ENCODE results near the gene FNIP1.
"Not testable (repeated sequence)": the region's sequence is repeated elsewhere in the genome, so short reads cannot be mapped to it uniquely, and the experiment has no call there.

Gene FNIP1

DNA sequence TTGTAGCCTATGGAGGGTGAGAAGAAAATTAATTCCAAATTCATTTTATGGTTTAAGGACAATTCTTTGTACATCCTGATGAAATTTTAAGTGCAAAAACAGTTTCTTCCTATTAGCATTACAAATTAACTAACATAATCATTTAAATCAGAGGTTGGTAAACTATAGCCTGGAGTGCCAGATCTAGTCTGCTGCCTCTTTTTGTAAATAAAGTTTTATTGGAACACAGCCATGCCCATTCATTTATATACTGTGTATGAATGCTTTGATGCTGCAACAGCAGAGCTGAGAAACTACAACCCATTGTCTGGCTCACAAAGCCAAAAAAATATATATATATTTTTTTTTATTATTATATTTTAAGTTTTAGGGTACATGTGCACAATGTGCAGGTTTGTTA, 80.2 kb downstream of the FNIP1 start:
- intact Hi-C loops (cut with DNase I), result no loop called here
- no peak for DNase-seq

DNA sequence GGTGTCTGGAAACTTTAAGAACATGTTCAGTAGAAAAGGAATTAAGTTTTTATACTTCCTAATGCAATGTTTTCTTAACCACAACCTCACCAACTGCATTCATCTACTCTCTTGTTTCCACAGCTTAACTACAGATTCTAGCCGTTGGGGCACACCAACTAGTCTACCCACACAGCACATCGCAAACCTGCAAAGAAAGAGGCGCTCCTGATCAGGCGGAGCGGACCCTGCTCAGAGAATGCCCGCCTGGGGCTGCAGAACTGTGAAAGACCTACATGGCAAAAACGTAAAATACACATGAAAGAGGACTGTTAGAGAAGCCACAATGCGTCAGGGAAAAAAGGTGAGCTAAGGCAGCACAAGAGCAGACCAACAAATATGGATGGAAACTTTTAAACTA, 86.4 kb downstream of the FNIP1 start:
- no peak for DNase-seq
- intact Hi-C loops (cut with DNase I), result no loop called here

DNA sequence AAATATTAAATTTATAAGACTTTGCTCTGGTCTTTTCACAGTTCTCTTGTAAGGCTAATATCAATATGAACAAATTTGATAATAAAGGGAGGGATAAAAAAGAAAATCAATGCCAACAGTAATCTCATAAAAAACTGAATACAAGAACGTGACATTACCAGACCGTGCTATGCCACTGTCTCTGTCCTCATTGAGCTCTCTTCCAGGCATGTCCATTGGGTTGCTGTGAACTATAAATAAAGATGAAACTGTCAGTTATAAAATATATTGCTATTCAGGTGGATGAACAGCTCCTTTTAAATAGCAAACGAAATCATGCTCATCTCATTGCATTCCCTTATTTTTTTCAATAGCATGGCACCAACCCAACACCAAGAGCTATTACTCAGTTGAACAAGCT, 87.8 kb downstream of the FNIP1 start:
- DNase-seq, result no peak
- intact Hi-C loops (cut with DNase I), result no loop called here

DNA sequence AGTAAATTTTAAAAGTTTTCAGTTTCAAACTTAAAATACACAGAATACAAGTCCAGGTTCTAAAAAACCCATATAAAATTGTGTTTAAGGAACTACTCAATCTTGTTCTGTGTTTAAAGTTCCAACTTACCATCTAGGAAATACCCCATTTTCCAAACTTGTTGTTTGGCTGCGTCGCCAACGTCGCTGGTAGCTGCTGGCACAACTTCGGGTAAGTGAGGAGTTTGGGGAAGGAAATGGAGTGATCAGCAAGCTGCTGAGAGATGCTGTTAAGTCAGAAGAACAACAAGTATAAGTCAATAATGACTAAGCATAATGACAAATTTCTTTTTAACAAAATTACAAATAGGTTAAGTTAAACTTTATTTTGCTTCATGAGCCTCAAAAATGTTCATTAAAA, 90.5 kb downstream of the FNIP1 start:
- no peak for DNase-seq
- intact Hi-C loops (cut with DNase I), result no loop called here

DNA sequence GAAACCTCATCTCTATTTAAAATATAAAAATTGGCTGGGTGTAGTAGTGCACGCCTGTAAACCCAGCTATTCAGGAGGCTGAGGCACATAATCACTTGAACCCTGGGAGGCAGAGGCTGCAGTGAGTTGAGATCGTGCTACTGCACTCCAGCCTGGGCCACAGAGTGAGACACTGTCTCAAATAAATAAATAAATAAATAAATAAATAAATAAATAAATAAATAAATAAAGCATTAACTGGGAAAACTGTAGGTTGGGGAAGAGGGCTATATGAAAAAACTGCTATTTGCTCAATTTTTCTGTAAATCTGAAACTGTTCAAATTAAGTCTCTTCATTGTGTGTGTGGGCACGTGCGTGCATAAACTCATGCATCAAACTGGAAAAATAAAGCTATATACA, 101.9 kb downstream of the FNIP1 start:
- intact Hi-C loops (cut with DNase I), result no loop called here
- no peak for DNase-seq

DNA sequence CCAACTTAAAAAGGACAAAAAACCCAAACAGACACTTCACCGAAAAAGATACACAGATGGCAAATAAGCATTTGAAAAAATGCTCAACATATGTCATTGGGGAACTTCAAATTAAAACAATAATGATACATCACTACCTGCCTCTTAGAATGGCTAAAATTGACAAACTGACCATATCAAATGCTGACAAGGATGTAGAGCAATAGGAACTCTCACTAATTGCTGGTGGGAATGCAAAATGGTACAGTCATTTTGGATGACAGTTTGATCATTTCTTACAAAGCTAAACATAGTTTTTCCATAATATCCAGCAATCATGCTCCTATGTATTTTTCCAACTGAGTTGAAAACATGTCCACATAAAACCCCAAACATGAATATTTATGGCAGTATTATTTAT, 102.9 kb downstream of the FNIP1 start:
- intact Hi-C loops (cut with DNase I), result no loop called here
- DNase-seq, result no peak

DNA sequence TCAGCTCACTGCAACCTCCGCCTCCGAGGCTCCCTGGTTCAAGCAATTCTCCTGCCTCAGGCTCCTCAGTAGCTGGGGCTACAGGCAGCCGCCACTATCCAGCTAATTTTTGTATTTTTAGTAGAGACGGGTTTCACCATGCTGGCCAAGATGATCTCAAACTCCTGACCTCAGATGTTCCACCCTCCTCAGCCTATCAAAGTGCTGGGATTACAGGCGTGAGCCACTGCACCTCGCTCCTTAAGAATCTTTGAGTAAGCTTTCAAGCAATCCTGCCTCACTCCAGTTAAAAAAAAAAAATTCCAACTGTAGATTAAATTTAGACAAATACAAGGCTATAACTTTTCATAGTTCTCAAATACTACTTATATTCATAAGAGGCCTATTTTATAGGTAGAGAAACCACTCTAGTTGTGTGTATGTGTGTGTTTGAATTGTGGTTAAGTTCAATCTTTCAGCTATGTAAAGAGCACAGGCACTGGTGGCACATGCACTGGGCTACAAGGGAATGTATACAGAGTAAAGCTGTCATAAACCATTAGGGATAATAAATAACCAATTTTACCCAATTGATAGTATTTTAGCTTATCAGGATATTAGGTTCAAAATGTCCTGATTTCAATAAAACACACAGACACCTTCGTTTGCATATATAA, 111.2 kb downstream of the FNIP1 start:
- intact Hi-C loops (cut with DNase I), result no loop called here
- DNase-seq, result no peak

DNA sequence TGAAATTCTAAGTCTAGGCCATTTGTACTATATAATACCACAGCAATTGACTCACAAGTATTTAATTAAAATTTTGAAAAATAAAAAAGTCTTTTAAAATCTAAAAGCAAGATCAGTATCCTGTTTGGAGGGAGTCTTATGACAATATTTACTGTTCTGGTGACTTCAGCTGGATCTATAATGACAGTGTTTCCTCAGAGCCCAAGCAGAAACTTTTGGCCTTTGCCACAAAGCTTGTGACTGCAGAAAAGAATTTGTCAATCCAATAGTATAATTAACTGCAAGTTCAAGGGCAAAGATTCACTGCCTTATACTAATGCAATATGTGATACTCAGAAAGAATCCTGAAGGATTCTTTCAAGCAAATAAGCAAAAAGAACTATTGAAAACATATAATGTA, 112.2 kb downstream of the FNIP1 start:
- DNase-seq, result no peak

DNA sequence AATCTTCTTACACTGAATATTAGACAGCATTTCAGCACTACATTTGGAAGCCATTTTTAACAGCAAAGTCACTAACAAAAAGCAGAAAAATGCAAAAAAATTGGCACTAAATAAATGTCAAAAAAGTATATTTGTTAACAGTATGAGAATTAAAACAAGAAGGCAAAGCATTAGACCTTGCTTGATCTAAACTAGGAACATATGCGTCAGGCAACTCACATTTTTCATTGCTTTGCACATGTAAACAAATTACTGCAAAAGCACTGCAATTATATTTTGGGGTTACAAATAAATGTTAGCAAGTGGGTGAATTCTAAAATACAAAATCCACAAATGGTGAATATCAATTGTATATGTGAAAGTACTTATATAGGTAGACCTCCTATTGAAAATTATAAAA, 112.8 kb downstream of the FNIP1 start:
- intact Hi-C loops (cut with DNase I), result no loop called here
- no peak for DNase-seq

More for the DNA sequence above, 112.2 kb downstream of the FNIP1 start:
- intact Hi-C loops (cut with DNase I), result no loop called here

DNA sequence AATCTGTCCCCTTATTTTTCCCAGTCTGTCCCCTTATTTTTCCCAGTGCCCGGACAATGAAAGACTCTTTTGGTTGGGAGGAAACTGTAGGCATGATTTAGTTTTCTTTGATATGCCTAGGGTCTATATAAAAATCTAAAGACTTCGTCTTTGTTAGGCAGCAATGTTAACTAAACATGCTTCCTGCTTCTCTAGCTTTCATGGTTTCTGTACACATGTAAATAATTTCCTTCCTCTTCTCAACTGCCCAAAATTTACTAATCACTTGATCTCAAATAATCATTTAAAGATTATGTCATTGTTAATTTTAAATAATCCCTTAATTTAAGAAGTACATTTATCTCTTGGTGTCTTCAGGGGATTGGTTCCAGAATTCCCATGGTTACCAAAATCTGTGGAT, 114.0 kb downstream of the FNIP1 start:
- DNase-seq, result no peak

DNA sequence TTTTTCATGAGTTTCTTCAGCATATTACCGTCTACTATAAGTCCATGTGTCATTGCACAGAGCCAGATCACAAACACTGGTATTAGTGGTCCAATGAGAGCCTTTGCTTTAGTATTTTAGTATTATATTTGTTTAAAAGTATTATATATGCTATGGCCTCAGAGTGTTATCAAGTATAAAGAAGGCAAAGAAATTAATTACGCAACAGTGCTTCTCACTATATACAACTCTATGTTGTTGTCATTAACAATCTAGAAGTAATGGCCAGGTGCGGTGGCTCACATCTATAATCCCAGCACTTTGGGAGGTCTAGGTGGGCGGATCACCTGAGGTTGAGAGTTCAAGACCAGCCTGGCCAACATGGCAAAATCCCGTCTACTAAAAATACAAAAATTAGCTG, 114.6 kb downstream of the FNIP1 start:
- intact Hi-C loops (cut with DNase I), result no loop called here
- no peak for DNase-seq

More for the DNA sequence above, 114.0 kb downstream of the FNIP1 start:
- intact Hi-C loops (cut with DNase I), result no loop called here

DNA sequence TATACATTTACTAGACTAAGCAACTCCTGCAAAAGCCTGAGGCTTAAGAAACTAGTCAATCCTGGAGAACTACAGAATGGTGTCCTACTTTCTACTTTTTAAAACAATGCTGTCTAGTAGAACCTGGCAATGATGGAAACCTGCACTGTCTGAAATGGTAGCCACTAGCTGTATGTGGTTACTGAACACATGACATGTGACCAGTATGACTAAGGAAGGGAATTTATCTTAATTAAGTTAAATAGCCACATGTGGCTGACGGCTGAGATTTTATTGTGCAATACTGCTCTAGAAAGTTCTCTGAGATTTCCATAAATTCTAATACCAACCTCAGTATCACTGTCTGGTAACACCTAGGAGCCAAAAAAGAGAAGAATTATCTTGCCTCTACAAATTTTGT, 116.9 kb downstream of the FNIP1 start:
- intact Hi-C loops (cut with DNase I), result no loop called here
- DNase-seq, result no peak

DNA sequence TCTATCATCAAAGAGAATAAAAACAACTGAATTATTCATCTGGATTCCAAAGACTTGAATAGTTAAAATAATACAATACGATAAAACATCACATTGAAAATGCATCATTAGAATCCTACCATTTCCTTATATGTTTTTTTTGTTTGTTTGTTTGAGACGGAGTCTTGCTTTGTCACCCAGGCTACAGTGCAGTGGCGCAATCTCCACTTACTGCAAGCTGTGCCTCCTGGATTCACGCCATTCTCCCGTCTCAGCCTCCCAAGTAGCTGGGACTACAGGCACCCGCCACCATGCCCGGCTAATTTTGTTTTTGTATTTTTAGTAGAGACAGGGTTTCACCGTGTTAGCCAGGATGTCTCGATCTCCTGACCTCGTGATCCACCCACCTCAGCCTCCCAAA, 118.5 kb downstream of the FNIP1 start:
- intact Hi-C loops (cut with DNase I); DNase-seq: not testable (repeated sequence)

DNA sequence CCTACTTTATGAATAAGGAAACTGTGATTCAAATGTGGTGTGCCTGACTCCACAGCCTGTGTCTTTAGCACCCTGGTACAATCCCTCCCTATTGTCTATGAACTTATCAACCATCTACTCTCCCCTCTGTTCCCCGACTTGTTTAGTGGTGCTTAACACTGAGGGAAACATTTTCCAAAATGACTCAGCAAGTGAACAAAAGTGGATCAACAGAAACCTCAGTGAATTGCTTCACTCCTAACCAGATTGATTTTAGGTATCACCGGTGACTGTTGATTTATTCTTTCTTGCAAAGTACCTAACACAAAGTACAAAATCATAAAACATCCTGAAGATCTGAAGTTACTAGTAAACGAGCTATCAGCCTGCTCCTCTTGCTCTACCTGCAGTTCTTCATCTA, 119.7 kb downstream of the FNIP1 start:
- DNase-seq, result no peak
- intact Hi-C loops (cut with DNase I), result no loop called here

DNA sequence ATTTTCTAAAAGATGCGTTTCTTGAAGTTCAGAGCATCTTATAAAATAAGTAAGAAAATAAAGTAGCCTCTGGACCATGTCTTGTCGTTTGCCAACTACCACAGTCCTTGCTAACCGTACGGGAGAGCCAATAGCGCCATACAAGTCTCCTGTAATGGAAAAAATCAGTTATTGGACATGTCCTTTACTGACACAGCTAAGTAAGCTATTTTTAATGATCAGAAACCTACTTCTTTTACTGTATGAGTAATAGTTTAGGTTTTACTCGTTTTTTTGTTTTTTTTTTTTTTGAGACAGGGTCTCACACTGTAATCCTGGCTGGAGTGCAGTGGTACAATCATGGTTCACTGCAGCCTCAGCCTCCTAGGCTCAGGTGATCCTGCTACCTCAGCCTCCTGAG, 124.0 kb downstream of the FNIP1 start:
- no peak for DNase-seq
- intact Hi-C loops (cut with DNase I), result no loop called here

DNA sequence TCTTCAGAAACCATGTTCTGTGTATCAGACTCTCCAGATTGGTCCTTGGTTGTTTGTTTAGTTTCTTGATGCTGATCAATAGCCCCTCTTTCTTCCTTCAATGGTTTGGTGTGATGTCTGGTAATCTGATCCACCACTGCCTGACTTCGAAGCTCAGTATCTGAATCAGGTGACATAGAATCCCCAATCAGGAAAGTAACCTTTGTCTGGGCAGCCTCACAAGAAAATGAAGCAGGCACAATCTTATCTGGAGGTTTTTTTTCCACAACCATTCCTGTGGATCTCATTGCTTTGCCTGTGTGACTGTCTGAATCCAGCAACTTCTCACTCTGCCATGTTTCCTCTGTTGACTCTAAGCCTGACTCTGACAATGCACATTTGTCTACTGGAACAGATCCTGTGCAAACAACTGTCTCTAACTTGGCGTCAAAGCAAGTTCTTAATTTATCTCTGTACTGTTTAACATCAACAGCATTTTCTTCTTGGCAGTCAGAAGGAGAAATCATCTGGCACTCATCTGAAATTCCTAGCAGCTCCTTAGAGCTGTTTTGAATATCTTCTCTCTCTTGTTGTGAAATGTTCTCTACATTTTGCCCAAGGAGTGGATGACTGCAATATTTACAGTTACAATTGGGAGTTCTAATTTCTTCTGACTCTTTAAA, 124.7 kb downstream of the FNIP1 start:
- intact Hi-C loops (cut with DNase I), result no loop called here

DNA sequence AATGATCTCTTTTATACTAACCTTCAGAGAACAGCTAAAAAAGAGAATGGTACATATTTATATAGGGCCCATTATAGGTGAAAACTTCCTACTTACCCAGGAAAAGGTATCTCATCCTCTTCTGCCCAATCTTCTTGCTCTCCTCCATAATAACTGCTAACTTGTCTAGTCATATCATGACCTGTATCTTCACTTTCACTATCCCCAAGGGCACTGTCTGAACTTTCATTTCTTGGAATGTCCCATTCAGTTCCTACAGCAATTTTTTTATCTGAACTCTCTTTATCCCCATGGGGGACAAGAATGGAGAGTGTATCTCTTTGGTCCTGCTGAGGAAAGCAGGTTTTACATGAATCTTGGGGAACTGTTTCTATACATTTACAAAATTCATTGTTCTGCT, 125.4 kb downstream of the FNIP1 start:
- DNase-seq, result no peak
- intact Hi-C loops (cut with DNase I), result no loop called here

More for the DNA sequence above, 124.7 kb downstream of the FNIP1 start:
- DNase-seq, result peak in 15 of 42 donors; percentile 12 to 72 (median 28)

DNA sequence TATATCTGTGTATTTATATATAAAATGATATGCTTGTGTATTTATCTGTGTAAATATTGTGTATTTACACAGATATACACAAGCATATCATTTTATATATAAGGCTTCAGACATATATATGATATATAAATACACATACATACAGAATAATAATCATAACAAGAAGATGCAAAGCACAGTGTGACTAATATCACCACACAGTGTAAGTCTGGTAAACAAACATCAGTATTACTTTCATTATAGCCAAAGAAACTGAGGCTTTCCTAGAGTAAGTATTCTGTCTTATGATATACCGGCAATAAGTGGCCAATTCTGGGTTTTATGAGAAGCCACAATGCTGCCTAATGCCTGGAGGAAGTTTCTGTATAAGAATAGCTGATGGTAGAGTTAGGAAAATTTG, 131.9 kb downstream of the FNIP1 start:
- intact Hi-C loops (cut with DNase I), result no loop called here

DNA sequence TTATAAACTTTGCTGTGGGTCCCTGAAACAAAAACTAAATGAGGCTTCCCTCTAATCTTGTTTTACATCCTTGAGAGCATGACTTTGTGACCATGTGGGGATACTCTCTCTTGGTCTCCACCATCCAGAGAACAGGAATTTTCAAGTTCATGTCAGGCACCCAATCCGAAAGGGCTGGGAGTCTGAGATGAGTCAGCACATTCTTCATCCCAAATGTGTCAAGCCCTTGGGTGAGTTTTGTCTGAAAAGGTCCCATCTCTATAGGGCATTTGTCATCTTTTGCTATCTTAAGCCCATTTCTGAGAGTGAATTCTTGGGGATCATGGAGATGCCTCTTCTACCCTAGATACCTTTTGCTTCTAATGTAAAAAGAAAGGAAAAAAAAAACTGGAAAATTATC, 134.9 kb downstream of the FNIP1 start:
- intact Hi-C loops (cut with DNase I), result no loop called here
- no peak for DNase-seq

More for the DNA sequence above, 131.9 kb downstream of the FNIP1 start:
- DNase-seq, result no peak

DNA sequence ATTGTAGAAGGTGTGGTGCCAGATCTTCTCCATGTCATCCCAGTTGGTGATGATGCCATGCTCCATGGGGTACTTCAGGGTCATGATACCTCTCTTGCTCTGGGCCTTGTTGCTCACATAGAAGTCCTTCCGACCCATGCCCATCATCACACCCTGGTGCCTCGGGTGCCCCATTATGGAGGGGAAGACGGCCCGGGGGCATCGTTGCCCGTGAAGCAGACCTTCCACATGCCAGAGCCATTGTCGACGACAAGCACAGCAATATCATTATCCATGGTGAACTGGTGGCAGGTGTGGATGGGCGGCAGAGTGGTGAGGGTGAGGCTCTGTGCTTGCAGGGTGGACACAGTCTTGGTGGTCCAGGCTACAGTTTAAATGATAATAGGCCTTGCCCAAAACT, 137.0 kb downstream of the FNIP1 start:
- no peak for DNase-seq
- intact Hi-C loops (cut with DNase I), result no loop called here

DNA sequence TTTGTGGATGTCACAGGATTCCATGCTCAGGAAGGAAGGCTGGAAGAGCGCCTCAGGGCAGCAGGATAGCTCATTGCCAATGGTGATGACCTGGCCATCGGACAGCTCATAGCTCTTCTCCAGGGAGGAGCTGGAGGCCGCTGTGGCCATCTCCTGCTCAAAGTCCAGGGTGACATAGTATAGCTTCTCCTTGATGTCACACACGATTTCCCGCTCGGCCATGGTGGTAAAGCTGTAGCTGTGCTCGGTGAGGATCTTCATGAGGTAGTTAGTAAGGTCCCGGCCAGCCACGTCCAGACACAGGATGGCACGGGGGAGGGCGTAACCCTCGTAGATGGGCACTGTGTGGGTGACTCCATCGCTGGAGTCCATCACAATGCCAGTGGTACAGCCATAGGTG, 137.5 kb downstream of the FNIP1 start:
- DNase-seq, result no peak
- intact Hi-C loops (cut with DNase I), result no loop called here
